Esophagus muscularis mucosa (tissue), 3 donors: ENCODE results near the gene ZNF521.

Experiments used
- CTCF ChIP-seq, 3 experiments: fragments of 200-600 bp in 2 of 3; fragments of 450-650 bp in 1 of 3; sonication (generic) in 2 of 3; IDR thresholded peaks; one replicate each; pipeline ENCODE4 v1.5.1; 2017 to 2019; ENCODE audit warnings: antibody characterized with exemption in 3 of 3, mild to moderate bottlenecking in 2 of 3, moderate library complexity in 1 of 3
- POLR2A ChIP-seq: fragments of 450-650 bp; IDR thresholded peaks from one replicate; pipeline ENCODE4 v1.6.1; 2017; ENCODE audit warnings: antibody characterized with exemption, moderate library complexity, mild to moderate bottlenecking, low read depth
- POLR2AphosphoS5 ChIP-seq, 2 donors: sonication (generic); formaldehyde crosslinking; IDR thresholded peaks; one replicate each; pipeline ENCODE4 v1.6.1; 2017; ENCODE audit warnings: antibody characterized with exemption in 2 of 2

GRCh38 chr18:25100418-25100817, 251.5 kb downstream of the ZNF521 start:
- TF ChIP-seq CTCF (IDR thresholded peaks at IDR 0.05) (no peak), POLR2A (no peak), POLR2AphosphoS5 (IDR thresholded peaks at IDR 0.05) (no peak)
